Osteocyte (in vitro differentiated cells): ENCODE measurements around the gene MFSD11. TPM values are rescaled to one million over a fixed set of nuclear protein-coding genes. Genes with fewer than 3 reads are reported as not detected.
A peak's percentile ranks its signal among the peaks of the same experiment; 100 is the strongest.
"Not testable (repeated sequence)": the region's sequence is repeated elsewhere in the genome, so short reads cannot be mapped to it uniquely, and the experiment has no call there.

Source experiments
- DNase-seq: peaks from one replicate; pipeline ENCODE4 v3.0.0; 2021; ENCODE audit warnings: mixed read lengths; ENCODE audit not compliant: unreplicated experiment; ENCODE audit errors: extremely low spot score
- H3K27ac Mint-ChIP-seq: one replicate; pipeline ENCODE4 v1.8.0; 2021; ENCODE audit warnings: mild to moderate bottlenecking, mixed read lengths; ENCODE audit not compliant: unreplicated experiment
- H3K27me3 Mint-ChIP-seq: one replicate; pipeline ENCODE4 v1.8.0; 2021; ENCODE audit warnings: mixed read lengths; ENCODE audit not compliant: unreplicated experiment
- H3K36me3 Mint-ChIP-seq: one replicate; pipeline ENCODE4 v1.8.0; 2021; ENCODE audit warnings: mixed read lengths; ENCODE audit not compliant: unreplicated experiment
- H3K4me1 Mint-ChIP-seq: one replicate; pipeline ENCODE4 v1.8.0; 2021; ENCODE audit warnings: mixed read lengths; ENCODE audit not compliant: unreplicated experiment
- H3K4me3 Mint-ChIP-seq: one replicate; pipeline ENCODE4 v1.8.0; 2021; ENCODE audit warnings: mild to moderate bottlenecking, moderate library complexity, mixed read lengths; ENCODE audit not compliant: unreplicated experiment
- H3K9me3 Mint-ChIP-seq: one replicate; pipeline ENCODE4 v1.8.0; 2021; ENCODE audit warnings: mixed read lengths; ENCODE audit not compliant: unreplicated experiment
- total RNA-seq: library from RNA; stranded (reverse); gene quantifications from 2 replicates; pipeline ENCODE4 v1.2.1, GENCODE V29; 2021
- TF ChIP-seq, protein P1 (sequence below): fragments of 200-600 bp; sonication (generic); IDR thresholded peaks from 2 replicates; pipeline ENCODE4 v1.5.0; 2021; ENCODE audit warnings: antibody characterized with exemption, mild to moderate bottlenecking, moderate library complexity

MFSD11 gene
- total RNA-seq, 1 donor from 2014 or later = 33.0 TPM

DNA sequence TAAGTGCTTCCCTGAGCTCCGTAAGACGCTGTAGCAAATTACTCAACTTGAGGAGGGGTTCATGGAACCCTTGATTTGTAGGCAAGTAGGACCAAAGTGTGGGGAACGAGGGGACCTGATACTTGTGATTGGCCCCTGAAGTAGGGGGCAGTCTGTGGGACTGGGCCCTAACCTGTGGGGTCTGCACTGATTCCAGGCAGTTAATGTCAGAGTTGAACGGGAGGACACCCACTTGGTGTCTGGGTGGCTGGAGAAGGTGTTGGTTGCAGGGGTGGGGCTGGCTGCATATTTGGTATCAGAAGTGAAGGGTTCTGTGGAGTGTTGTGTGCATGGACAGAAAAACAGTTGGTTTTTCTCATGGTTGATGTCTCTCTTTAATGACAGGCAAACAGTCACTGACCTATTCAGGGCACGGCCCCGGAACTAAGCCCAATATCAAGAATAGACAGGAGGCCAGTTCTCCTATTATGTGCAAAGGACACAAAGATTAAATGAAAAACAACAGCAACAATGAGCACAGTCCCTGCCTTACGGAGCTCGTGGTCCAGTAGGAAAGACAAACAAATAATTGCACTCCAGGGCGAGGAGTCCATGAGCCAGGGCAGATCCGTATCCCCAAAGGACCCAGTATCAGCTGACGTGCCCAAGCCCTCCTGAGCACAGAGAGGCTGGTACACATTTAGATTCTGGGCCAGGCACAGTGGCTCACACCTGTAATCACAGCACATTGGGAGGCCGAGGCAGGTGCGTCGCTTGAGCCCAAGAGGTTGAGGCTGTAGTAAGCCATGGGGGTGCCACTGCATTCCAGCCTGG is 46.3 kb upstream of the MFSD11 start:
- peaks cover 74% of the 10 kb centered on the region for H3K4me1 Mint-ChIP-seq
- no peaks in the 10 kb centered on the region for H3K9me3 Mint-ChIP-seq
- no peak overlapping the region for H3K4me3 Mint-ChIP-seq
- H3K36me3 Mint-ChIP-seq = peaks cover 7% of the 10 kb centered on the region
- no peak for DNase-seq
- H3K27ac Mint-ChIP-seq = peak overlapping the region; percentile 12
- no peaks in the 10 kb centered on the region for H3K27me3 Mint-ChIP-seq
- TF ChIP-seq, protein P1, sequence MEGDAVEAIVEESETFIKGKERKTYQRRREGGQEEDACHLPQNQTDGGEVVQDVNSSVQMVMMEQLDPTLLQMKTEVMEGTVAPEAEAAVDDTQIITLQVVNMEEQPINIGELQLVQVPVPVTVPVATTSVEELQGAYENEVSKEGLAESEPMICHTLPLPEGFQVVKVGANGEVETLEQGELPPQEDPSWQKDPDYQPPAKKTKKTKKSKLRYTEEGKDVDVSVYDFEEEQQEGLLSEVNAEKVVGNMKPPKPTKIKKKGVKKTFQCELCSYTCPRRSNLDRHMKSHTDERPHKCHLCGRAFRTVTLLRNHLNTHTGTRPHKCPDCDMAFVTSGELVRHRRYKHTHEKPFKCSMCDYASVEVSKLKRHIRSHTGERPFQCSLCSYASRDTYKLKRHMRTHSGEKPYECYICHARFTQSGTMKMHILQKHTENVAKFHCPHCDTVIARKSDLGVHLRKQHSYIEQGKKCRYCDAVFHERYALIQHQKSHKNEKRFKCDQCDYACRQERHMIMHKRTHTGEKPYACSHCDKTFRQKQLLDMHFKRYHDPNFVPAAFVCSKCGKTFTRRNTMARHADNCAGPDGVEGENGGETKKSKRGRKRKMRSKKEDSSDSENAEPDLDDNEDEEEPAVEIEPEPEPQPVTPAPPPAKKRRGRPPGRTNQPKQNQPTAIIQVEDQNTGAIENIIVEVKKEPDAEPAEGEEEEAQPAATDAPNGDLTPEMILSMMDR = no peak

DNA sequence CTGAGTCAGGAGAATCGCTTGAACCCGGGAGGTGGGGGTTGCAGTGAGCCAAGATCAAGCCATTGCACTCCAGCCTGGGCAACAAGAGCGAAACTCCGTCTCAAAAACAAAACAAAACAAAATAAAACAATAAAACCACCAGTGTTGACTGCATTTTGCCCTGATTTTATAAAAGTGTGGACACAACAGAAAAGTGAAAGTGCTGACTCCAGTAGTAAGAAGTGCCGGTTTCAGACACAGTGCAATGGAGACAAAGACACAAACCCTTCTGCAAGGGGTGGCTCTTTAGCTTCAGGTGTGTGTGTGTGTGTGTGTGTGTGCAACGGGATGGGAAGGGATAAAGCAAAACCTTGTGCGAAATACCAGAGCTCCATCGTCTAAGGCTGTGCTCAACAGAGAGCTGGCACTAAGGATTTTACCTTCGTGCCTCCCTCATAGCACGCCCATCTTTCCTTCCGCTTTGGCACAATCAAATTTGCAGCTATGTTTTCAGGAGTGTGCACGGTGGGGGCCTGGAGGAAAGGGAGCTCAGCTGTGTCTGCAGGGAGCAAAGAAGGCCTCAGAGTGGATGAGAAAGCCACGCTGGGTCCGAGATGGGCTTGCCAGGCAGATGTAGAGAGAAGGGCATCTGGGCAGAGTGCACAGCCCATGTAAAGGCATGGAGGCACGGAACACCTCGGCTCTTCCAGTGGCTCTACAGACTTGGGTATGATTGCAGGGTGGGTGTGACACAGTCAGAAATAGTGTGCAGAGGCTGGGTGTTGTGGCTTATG is 42.7 kb upstream of the MFSD11 start:
- Mint-ChIP-seq H3K4me1 (peaks cover 69% of the 10 kb centered on the region), H3K27ac (peak overlapping the region; percentile 57), H3K36me3 (peaks cover 5% of the 10 kb centered on the region), H3K9me3 (no peaks in the 10 kb centered on the region), H3K27me3 (no peaks in the 10 kb centered on the region), H3K4me3 (no peak overlapping the region)
- DNase-seq = no peak
- TF ChIP-seq, protein P1 = no peak

DNA sequence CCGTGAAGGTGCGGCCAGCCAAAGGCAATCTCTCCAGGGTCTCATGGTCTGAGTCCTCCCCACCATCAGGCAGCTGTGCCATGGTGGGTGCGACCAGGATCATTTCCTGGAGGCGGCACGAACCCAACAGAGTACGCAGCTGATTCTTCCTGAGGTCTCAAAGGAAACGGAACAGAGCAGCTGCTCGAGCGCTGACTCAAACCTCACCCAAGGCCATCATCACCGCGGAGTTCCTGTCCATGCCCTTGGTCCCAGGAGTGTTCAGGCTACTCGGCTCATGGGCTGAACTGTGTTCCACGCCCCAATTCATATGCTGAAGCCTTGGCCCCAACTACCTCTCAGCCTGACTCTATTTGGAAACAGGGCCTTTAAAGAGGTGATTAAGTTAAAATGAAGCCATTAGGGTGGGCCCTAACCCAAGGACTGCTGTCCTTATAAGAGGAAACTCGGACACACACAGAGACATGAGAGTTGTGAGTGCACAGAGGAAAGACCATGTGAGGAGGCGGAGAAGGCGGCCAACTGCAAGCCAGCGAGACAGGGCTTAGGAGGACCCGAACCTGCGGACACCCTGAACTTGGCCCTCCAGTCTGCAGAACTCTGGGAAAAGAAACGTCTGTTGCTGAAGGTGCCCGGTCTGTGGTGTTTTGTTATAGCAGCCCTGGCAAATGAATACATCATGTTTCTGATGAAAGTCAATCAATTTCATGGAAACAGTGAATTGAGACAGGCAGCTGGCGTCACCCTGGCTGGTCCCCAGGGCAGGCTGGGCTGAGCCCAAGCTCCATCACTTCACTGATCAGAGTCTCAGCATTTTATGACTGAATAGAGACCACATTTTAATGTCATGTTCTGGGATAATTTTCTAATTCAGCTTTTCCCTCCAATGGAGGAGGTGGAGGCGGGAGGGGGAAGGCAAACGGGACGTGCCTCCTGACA is 40.9 kb upstream of the MFSD11 start:
- DNase-seq = no peak
- H3K4me1 Mint-ChIP-seq = peaks cover 75% of the 10 kb centered on the region
- no peaks in the 10 kb centered on the region for H3K9me3 Mint-ChIP-seq
- no peaks in the 10 kb centered on the region for H3K27me3 Mint-ChIP-seq
- TF ChIP-seq, protein P1 = no peak
- H3K36me3 Mint-ChIP-seq = peaks cover 5% of the 10 kb centered on the region
- H3K4me3 Mint-ChIP-seq = no peak overlapping the region
- H3K27ac Mint-ChIP-seq = peak overlapping the region; percentile 73

DNA sequence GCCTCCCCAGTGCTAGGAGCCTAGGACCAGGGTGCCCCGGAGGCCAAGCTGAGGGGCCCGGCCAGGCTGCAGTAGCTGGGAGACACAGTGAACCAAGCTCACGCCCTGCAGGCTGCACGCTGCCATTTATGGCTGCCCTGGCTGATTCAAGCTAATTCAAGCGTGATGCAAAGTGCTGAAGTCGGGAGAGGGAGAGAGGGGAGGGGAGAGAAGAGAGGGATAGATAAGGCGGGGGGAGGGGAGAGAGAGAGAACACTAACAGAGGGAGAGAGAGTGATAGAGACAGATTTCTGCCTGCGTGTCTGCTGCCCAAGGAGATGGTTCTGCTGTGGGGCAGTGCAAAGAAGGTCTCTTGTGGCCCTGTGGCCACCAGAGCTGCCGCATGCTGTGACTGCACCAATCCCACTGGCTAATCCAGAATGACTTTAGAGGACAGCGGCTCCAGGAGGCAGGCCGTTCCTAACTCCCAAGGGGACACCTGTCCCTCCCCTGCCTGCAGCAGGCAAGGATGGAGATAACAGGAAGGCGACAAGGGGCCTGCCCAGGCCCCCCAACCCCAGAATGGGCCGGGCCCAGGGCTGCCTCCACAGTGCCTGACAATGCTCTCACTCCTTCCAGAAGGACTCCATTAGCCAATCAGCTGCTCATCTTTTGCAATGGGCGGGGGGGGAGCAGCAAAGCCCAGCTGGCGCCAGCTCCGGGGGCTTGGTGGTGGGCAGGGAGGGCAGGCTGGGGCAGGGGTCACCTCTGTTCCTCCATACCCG is 40.0 kb upstream of the MFSD11 start:
- TF ChIP-seq, protein P1 = no peak
- Mint-ChIP-seq H3K27ac (peak overlapping the region; percentile 73), H3K4me1 (peaks cover 78% of the 10 kb centered on the region), H3K36me3 (peaks cover 5% of the 10 kb centered on the region), H3K9me3 (no peaks in the 10 kb centered on the region), H3K27me3 (no peaks in the 10 kb centered on the region), H3K4me3 (no peak overlapping the region)
- DNase-seq = no peak

DNA sequence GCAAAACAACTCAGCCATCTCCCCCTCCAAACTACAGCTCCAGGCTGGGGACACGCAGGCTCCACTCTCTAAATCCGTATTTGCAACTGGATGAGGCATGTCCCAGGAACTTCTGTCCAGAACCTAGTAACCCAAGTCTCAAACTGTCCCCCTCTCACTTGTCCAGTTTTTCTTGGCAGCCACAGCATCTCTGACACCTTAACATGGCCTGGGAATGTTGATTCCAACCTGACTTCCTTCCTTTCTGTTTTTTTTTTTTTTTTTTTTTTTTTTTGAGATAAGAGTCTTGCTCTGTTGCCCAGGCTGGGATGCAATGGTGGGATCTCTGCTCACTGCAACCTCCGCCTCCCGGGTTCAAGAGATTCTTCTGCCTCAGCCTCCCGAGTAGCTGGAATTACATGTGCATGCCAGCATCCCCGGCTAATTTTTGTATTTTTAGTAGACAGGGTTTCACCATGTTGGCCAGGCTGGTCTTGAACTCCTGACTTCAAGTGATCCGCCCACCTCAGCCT is 39.4 kb upstream of the MFSD11 start:
- not testable (repeated sequence) for DNase-seq, H3K36me3 Mint-ChIP-seq, H3K27ac Mint-ChIP-seq, H3K9me3 Mint-ChIP-seq, H3K4me3 Mint-ChIP-seq, H3K27me3 Mint-ChIP-seq
- H3K4me1 Mint-ChIP-seq = peaks cover 77% of the 10 kb centered on the region
